ENCODE results near the gene A2M. TPM values are rescaled to one million over a fixed set of nuclear protein-coding genes. Genes with fewer than 3 reads are reported as not detected.

A2M gene
- total and polyA plus RNA-seq, 2 of the 13 experiments (the other 11 are each of a cell fraction or from before 2014, with no cell fraction given): 2,807 to 6,551 TPM

DNA sequence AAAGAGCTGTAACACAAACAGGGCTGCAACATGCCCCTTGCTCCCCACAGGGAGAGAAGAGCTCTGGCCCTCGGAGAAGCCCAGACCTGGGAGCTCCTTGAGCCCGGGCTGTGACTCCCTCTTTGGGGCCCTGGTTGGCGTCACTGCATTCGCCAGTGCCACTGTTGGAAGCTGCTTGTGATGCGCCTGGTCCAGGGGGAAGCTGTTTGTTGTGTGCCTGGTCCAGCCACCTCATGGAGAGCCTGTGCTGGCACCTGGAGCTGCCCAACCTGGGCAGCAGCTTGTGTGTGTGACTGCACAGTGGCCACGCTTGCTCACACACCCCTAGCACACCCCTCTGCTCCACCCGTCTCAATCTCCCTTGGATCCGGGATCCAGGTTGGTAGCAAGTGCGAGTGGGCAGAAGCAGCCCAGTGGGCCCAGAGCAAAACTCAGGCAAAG is 49.5 kb downstream of the A2M start (continued):
- TF ChIP-seq CREB3 (CRISPR knock-in tag; IDR thresholded peaks at IDR 0.05): no peak
- TF ChIP-seq TMF1 (CRISPR knock-in tag; IDR thresholded peaks at IDR 0.05; ENCODE audit: low read depth): 0 out of 2 replicates have a peak, but pooled peaks have one; percentile 7
- TF ChIP-seq ZGPAT (CRISPR knock-in tag; IDR thresholded peaks at IDR 0.05): peak; percentile 38; the same call in 1 of the 2 replicates
- no peak for TF ChIP-seq SOX13 (IDR thresholded peaks at IDR 0.05)
- TF ChIP-seq SOX13 (CRISPR knock-in tag; conservative IDR thresholded peaks at IDR 0.05 in 1 of 2, IDR thresholded peaks at IDR 0.05 in 1 of 2): peak in 1 of 2 experiments; percentile 90; a peak in 1 of 4 replicates
- TF ChIP-seq SRSF4 (IDR thresholded peaks at IDR 0.05; ENCODE audit: low read depth, low read length, poor library complexity, severe bottlenecking): peak; percentile 31
- TF ChIP-seq ZNF775 (CRISPR knock-in tag; IDR thresholded peaks at IDR 0.05; ENCODE audit: borderline replicate concordance): no peak
- no peak for TF ChIP-seq KLF9 (CRISPR knock-in tag; IDR thresholded peaks at IDR 0.05; ENCODE audit: low read depth)
- TF ChIP-seq SOX6 (IDR thresholded peaks at IDR 0.05): no peak
- peak; percentile 37; the same call in 1 of the 2 replicates for TF ChIP-seq SOX6 (CRISPR knock-in tag; IDR thresholded peaks at IDR 0.05)
- peak; percentile 27; the same call in 1 of the 2 replicates for TF ChIP-seq GATAD1 (CRISPR knock-in tag; IDR thresholded peaks at IDR 0.05)
- no peak for TF ChIP-seq NR3C1 (CRISPR knock-in tag; IDR thresholded peaks at IDR 0.05)
- peak; percentile 84 for TF ChIP-seq RBFOX2 (IDR thresholded peaks at IDR 0.05; ENCODE audit: low read depth, low read length)
- TF ChIP-seq ATF2 (CRISPR knock-in tag; IDR thresholded peaks at IDR 0.05): 0 out of 2 replicates have a peak, but pooled peaks have one; percentile 23
- TF ChIP-seq ZNF891 (CRISPR knock-in tag; IDR thresholded peaks at IDR 0.05): peak; percentile 84; the same call in 1 of the 2 replicates
- TF ChIP-seq KDM3A (CRISPR knock-in tag; IDR thresholded peaks at IDR 0.05; ENCODE audit: low read depth): no peak
- TF ChIP-seq ZNF720 (CRISPR knock-in tag; IDR thresholded peaks at IDR 0.05): no peak
- no peak for TF ChIP-seq RNF219 (CRISPR knock-in tag; IDR thresholded peaks at IDR 0.05)
- peak; percentile 65; the same call in 1 of the 2 replicates for TF ChIP-seq SMAD3 (CRISPR knock-in tag; IDR thresholded peaks at IDR 0.05)
- TF ChIP-seq CEBPG (CRISPR knock-in tag; IDR thresholded peaks at IDR 0.05): no peak
- no peak for TF ChIP-seq ZNF776 (CRISPR knock-in tag; IDR thresholded peaks at IDR 0.05)
- peak; percentile 56; the same call in 1 of the 2 replicates for TF ChIP-seq ISL2 (CRISPR knock-in tag; IDR thresholded peaks at IDR 0.05)
- TF ChIP-seq BCL3 (CRISPR knock-in tag; IDR thresholded peaks at IDR 0.05): peak; percentile 79; the same call in 1 of the 2 replicates
- no peak for TF ChIP-seq FOXO1 (CRISPR knock-in tag; IDR thresholded peaks at IDR 0.05)
- TF ChIP-seq ZSCAN25 (CRISPR knock-in tag; IDR thresholded peaks at IDR 0.05): peak; percentile 34; the same call in 1 of the 2 replicates
- peak; percentile 60; the same call in 1 of the 2 replicates for TF ChIP-seq ZNF598 (CRISPR knock-in tag; IDR thresholded peaks at IDR 0.05; ENCODE audit: borderline replicate concordance)

Measured in HepG2 (cell line).